HG03521 (cell line): Measurements from ENCODE around the gene USF3.

ENCODE experiments used
- ATAC-seq: cut with Tn5 transposase; IDR thresholded peaks from one replicate; pipeline ENCODE4 v1.9.1; 2021; ENCODE audit warnings: mild to moderate bottlenecking, moderate library complexity; ENCODE audit not compliant: unreplicated experiment

Gene USF3

DNA sequence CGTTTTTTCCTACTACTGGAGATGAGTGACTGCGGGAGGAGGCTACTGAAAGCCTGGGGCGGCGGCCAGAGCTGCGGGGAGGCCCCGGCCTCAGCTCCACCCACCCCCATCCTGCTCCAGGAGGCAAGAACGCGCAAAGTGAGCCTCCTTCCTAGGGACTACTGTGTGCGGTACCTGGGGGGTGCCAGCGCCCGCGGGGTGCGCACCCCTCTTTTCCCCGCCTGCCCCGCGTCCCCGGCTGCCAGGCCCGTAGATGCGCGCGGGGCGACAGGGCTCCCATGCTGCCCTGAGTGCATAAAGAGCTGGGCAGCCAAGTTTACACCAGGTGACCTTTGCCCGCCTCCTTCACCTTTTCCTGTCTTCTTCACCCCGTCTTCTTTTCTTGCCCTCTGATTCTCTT is 2.5 kb upstream of the USF3 start:
- ATAC-seq: no peak

DNA sequence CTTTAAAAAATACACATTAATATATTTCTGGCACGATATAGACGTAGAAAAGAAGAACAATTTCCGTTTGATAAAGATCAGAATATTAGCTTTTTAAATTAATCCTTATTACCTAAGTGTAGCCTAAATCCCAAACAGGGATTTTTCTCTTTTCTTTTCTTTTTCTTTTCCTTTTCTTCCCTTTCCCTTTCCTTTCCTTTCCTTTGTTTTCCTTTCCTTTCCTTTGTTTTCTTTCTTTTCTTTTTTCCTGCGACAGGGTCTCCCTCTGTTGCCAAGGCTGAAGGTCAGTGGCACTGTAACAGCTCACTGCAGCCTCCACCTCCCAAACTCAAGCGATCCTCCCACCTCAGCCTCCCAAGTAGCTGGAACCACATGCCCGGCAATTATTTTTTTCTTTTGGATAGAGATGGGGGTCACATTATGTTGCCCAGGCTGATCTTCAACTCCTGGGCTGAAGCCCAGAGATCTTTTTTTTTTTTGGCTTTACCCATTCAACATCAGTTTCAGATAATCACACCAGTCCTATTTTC is 1.8 kb upstream of the USF3 start:
- no peak for ATAC-seq

DNA sequence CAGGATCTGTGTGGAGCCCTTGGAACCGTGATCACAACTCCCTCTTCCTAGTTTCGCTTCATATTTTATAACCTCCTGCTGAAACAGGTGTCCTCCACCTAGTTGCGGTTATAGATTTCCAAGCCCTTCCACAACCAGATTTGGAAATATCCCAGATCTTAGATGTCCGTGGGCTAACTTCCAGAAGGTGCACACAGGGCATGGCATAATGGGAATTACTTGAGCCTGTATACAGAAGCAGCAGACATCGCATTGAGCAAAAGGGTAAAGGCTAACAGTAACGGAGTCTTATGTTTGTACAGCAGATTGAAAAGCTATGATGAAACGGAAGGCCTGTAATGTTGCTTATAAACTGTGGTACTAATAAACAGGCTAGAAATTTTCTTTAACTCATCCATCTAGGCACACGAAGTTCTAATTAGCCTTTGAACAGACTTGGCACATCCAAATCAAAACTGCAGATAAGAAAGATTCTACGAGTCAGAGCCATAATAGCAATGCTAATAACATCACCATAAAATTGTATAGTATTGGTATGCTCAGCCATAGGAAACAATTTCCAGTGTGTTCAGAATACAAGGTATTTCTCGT is 1.2 kb upstream of the USF3 start:
- no peak for ATAC-seq

DNA sequence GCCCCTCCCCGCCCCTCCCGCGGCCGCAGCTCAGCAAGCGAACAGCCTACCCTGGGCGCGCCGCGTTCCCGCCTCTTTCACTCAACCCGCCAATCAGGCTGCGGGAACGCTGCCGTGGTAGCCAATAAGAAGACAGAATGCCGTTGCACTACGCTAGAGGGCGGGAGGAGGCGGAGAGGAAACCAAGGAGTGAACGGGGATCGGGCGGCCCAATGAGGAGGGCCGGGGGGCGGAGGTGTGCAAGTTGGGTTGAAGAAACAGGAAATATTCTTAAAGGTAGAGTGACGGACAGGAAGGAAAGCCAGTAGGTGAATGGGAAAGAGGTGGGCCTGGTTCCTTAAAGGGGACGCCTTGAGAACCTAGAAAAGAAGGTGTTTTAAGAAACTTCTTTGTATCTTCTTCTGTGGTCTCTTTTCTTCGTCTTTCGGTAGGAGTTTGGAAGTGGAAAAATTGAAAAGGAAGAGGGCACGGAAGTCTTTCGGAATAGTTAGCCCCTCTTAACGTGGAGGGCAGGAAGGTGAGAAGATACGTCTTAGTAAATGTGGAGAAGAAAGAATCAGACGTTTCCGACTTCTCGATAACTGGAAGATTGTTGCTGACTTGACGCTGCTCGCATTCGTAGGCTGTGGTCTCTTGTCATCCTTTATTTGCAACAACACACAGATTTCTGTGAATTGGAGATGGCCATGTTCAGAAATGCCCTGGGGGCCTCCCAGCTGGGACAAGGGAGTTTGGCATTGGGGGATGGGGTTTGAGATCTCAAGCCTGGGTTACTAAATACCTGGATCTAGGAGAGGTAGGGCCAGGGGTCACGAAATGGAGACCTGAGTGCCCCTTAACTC is 437 bp upstream of the USF3 start:
- ATAC-seq: peak; percentile 94

DNA sequence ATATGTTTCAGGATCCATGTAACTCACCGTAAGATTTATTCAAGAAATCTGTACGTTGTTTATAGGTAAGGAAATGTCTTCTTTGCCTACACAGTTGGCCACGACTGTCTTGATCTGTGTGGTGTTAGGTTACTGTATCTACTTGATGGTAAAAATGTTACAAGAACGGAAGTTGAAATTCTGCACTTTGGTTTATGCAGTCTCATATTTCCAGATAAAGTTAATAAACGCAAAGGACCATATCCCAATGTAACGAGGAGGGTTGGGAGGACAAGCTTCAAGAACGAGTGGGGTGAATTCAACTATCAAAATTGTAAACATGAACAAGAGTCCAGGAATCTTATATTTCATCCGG is 1.0 kb downstream of the USF3 start:
- no peak for ATAC-seq

DNA sequence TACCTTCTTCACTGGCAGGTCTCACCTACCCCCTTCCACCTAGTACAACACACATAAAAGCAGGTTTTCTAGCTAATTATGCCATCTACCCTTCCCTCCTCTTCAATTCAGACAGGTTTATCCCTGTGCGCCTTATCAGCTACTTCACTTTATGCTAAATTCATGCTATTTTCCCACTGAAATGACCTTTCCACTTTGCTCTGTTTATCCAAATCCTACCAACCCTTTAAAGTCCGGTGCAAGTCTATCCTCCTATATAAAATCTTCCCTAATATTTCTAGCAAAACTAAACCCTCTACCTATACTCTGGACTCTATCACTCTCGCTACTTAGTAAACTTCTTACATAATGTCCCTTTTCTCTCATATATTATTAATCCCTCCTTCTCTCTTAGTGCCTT is 6.0 kb downstream of the USF3 start:
- no peak for ATAC-seq

DNA sequence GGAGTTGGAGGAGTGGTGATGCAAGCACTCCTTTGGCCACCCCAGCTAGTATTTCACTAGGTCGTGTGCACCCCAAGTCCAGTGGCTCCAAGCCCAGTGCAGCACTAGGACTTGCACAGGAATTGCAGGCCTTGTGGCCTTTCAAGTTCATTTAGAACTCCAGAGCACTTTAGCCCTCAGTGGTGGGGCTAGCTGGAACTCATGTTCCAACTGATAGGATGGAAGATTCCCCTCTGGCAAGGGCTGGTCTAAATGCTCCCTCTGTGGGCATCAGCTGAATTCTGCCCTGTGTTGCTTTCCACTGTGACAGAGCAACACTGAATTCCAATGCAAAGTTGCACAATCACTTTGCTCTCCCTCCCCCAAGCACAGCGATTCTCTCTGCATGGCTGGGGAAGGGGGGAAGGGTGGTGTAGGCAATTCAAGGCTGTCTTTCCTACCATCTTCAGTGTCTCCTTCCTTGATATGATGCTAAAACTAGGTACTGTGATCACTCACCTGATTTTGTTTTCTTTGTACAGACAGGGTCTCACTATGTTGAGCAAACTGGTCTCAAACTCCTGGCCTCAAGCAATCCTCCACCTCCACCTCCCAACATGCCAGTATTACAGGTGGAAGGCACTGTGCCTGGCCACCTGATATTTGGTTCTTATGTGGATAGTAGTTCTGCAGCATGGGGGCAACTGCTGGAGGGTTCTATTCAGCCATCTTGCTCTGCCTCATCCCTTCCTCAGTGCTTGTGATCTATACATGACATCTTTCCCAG is 10.3 kb downstream of the USF3 start:
- ATAC-seq: no peak

DNA sequence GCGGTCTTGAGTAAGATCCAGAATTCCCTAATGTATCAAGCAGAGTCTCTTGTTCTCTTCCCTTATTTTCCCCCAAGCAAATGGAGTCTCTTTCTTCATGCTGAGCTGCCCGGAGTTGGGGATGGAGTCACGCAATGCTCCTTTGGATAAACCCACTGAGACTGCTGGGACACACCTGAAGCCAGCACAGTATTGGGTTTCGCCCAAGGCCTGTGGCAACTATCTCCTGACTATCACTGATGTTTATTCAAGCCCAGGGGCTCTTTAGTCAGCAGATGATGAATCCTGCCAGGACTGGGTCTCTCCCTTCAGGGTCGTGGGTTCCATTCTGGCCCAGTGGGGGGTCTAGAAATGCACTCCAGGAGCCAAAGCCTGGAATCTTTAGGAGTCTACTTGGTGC is 11.3 kb downstream of the USF3 start:
- no peak for ATAC-seq

DNA sequence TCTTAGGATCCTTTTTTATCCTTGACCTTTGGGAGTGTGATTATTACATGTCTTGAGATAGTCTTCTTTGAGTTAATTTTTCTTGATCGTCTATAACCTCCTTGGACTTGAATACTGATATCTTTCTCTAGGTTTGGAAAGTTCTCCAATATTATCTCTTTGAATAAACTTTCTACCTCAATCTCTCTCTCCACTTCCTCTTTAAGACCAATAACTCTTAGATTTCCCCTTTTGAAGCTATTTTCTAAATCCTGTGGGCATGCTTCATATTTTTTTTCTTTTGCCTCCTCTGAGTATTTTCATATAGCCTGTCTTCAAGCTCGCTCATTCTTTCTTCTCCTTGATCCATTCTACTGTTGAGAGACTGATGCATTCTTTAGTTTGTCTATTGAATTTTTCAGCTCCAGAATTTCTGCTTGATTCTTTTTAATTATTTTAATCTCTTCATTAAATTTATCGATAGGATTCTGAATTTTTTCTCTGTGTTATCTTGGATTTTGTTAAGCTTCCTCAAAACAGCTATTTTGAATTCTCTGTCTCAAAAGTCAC is 12.1 kb downstream of the USF3 start:
- ATAC-seq: no peak

DNA sequence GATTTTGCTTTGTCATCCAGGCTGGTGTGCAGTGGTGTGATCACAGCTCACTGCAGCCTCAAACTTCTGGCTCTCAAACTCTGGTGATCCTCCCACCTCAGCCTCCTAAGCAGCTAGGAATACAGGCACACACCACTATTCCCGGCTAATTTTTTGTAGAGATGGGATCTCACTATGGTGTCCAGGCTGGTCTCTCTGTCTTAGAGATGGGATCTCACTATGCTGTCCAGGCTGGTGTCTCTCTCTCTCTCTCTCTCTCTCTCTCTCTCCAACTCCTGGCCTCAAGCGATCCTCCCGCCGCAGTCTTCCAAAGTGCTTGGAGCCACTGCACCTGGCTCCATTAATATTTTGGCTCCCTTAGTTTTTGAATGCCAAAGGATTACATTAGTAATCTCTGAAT is 17.7 kb downstream of the USF3 start:
- ATAC-seq: no peak

DNA sequence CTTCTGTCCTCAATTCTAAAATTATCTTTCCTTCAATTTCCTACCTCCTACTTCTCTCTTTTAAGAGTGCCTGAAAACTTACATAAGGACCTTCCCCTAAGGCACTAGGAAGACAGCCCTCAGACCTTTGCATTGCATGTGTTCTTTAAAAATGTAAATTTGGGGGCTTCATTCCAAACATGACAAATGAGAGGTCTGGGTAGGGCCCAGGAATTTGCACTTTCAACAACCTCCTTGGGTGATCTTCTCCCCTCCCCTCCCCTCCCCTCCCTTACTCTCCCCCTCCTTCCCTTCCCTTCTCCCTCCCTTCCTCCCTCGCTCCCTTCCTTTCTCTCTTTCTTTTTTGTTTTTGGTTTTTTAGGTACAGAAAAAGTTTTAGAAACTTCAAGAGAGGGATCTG is 18.7 kb downstream of the USF3 start:
- ATAC-seq: no peak

DNA sequence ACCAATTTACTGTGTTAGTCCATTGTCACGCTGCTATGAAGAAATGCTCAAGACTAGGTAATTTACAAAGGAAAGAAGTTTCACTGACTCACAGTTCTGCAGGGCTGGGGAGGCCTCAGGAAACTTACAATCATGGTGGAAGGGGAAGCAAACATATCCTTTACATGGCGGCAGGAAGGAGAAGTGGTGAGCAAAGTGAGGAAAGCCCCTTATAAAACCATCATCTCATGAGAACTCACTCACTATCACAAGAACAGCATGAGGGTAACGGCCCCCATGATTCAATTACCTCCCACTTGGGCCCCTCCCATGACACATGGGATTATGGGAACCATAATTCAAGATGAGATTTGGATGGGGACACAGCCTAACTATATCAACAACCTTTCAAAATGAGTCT is 20.2 kb downstream of the USF3 start:
- no peak for ATAC-seq

DNA sequence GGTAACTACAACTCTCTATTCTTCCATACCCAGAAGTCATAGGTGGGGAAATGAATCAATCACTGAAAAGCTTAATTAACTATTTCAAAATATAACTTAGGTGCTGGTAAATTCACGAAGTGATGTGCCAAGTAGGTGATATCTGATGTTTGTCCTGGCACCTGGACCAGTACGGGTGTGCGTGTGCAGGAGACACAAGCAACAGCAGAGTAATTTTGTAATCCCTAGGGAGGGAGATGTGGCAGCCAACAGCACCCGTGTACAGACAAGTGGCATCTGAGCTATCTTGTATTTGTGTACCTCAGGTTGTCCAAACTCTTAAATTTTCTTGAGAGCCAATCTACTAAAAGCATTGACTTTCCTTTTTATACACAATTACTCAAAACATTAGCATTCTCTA is 22.8 kb downstream of the USF3 start:
- ATAC-seq: no peak

DNA sequence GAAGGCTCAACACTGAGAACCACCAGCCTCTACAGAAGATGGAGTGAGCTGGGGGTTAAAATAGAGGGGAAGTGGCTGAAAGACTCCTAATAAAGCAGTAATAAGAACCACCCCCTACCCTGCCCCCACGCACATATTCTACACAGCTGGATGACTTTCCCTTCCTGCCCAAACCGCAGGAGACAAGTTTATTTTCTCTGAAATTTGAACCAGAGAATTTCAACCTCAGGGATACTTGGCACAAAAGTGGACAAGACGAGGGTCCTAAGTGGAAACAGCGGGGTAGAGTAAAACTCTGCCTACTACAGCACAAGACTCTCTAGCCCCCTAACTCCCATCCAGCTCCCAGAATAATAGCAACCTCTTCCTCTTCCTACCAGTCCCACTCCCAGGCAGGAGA is 28.4 kb downstream of the USF3 start:
- no peak for ATAC-seq

DNA sequence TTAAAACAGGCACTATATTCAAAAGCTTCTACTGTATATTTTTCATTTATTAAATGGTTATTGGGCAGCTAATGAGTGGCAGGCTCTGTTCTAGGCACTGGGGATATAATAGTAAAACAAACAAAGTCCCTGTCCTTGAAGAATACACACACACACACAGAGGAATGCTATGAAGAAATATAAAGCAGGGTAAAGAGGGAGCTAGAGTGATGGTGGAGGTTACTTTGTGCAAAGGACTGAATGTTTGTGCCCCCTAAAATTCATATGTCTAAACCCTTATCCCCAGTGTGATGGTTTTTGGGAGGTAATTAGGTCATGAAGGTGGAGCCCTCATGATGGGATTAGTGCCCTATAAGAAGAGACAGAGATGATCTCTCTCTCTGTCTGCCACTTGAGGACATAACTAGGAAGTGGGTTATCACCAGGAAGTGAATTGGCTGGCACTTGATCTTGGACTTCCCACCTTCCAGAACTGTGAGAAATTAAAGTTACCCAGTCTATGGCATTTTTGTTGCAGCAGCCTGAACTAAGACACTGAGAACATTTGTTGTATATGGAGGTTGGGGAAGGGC is 31.8 kb downstream of the USF3 start:
- no peak for ATAC-seq

DNA sequence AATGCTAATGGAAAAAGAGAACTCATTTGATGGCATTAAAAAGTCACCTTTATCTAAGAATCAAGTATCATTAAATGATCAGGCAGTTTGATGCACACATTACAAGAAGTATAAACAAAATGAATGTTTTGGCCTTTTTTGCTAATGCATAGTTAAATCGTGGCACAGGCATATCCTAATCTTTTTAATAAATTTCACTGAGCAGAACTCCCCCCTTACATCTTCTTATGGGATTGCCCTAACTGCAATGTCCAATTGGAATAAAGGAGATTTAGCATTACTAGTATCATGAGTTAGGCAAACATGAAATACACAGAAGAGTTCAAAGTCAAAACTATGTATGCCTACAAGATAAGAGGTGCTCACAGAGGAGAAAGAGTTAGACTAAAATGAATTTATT is 32.7 kb downstream of the USF3 start:
- ATAC-seq: no peak

DNA sequence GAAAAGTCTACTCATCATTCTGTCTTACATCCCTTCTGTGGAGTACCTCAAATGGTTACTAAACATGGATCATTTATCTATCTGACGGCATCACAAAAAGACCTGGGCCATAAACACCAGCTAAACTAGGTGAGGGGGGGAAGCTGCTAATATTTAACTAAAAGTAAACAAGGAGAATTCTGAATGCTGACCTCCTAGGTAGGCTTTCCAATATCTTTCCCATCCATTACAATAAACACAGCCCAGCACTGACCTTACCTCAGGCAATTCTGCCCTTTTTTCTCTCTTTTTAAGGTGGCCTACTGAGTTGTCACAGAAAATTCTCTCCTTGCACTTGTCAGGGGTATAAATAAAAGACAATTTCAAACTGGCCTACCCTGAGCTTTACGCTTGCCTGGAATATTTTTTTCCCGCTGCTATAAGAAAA is 33.1 kb downstream of the USF3 start:
- ATAC-seq: no peak

DNA sequence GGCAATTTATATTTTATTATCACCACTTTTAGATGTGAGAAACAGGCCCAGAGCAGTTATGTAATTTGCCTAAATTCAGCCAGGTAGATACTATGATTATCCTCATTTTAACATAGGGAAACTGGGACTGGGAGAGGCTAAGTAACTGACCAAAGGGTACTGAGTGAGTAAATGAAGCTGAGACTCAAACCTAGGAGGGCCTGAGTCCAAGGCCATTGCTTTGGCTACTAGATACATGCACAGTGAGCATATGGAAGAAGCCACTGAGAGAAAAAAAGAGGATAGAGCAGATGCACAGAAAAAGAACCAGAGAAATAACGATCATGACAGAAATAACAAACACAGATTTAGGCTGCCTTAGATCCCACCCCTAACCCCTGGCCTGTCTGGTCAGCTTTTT is 33.6 kb downstream of the USF3 start:
- ATAC-seq: no peak

DNA sequence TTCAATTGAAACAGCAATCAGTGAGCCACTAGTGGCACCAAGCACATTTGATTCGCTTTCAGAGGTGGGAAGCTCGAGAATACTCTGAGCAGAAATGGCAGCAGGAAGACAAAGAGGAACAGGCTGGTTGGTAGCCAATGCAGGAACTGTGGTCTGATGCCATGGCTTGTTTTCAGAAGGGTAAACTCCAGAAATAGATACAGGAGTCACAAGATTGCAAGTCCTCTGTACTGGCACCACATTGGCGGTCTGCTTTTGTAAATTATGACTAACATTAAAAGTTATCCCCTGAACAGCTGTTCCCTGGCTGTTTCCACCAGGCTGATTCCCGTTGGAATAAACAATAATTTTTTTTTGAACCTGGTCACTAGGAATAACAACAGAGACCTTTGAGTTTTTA is 35.5 kb downstream of the USF3 start:
- no peak for ATAC-seq

DNA sequence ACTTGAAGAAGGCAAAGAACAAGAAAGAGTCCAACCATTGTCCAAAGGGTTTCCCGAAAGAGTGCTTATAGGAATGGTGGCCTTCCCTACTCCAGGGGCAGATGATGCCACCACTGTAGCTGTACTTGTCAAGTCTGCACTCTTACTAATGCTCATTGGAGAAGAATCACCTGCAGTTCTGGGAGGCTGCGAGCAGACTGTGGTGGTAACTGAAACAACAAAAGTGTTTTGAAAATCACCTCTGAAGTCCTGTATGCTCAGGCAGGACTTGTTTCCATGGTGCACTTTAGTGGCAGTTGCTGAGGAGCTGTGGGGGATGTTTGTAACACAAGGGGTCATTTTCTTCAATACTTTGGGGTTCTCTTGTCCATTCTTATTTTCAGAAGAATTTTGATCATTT is 36.0 kb downstream of the USF3 start:
- ATAC-seq: no peak

DNA sequence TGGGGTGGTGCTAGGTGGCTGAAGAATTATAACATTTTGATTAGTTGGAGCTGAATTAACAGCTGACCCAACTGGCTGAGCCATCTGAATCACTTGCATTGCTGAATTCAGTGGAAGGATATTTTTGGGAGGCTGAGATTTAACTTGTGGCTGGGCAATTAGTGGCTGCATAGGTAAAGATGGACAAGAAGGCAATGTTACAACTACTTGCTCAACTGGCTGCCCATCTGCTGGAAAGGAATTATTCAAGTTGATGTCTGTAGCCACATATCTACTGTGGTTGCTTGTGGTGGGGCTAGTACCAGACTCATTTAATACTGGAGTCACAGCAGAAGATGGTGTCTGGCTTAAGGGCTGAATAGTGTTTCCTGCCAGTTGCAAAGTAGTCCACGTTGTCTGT is 36.4 kb downstream of the USF3 start:
- no peak for ATAC-seq
